HG03025 (cell line): Measurements from ENCODE around the gene YARS2.

Experiments
- ATAC-seq: cut with Tn5 transposase; IDR thresholded peaks from one replicate; pipeline ENCODE4 v1.9.1; 2021; ENCODE audit warnings: mild to moderate bottlenecking, moderate library complexity; ENCODE audit not compliant: unreplicated experiment, low FRiP score

The YARS2 gene

DNA sequence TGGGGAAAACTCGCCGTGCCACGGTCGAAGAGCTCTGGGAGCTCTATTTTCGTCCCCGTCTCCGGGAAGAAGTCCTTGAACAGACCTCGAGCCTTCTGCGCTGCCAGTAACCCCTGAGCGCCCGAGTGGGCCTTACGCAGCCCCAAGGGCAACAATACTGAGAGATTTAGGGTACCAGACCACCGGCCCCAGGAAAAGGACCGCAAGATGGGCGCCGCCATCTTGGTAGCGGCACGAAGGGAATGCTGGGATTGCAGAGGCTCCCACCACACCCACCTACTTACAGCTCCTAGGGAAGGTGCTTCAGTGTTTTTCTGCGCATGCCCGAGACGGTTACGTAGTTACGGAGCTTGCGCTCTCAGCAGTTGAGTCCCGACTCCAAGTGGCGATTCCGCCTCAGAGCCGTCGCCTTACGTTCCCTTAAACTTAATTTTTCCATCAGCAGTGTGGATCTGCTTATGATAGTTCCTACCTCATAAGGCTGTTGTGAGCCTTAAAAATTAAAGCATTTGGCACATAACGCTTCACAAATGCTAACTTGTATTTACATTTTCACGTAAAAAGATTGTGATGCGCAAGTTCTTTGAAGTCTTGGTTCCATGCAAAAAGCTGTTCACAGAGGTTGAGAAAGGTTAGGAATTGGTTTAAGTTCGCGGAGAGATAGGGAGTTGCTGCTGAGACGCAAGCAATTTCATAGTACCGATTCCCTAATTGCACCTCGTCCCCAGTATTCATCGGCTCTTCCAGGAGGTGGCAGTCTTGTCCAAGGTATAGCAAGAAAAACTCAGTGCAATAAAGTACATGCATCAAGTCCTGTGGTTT is at the start of gene YARS2:
Gene YARS2 (minus strand): TSS at position 244 of the 822 bp plus-strand sequence. CDS start 23 bp downstream, at position 221.
- peak; percentile 88 for ATAC-seq

- no peak for ATAC-seq
Measured at GRCh38 chr12:32804301-32804700, 48.6 kb upstream of the YARS2 start.

- no peak for ATAC-seq
Measured at GRCh38 chr12:32801269-32801980, 45.7 kb upstream of the YARS2 start.

- no peak for ATAC-seq
Measured at GRCh38 chr12:32794281-32794680, 38.6 kb upstream of the YARS2 start.

- no peak for ATAC-seq
Measured at GRCh38 chr12:32789916-32790315, 34.2 kb upstream of the YARS2 start.

DNA sequence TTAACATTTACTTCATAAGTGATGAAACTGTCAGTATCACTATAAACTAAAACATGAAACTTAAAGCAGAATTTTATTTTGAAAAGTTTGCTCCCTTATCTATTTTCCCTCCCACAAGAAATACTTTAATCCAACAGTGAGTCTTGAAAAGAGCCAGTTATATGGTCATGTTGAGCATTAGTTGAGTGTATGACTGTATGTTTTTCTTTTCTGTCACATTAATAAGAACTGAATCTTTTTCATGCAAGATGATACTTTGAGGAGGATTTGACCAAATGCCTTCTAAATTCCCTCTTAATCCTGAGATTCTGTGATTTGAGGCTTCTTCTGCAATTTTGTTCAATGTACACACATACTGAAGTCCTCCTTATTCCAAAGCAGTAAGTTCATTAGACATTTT is 33.7 kb upstream of the YARS2 start:
- no peak for ATAC-seq

GRCh38 chr12:32788405-32788804 is 32.7 kb upstream of the YARS2 start:
- ATAC-seq = no peak

GRCh38 chr12:32785557-32785956 is 29.9 kb upstream of the YARS2 start:
- no peak for ATAC-seq

- ATAC-seq = no peak
Measured at GRCh38 chr12:32783029-32783428, 27.3 kb upstream of the YARS2 start.

DNA sequence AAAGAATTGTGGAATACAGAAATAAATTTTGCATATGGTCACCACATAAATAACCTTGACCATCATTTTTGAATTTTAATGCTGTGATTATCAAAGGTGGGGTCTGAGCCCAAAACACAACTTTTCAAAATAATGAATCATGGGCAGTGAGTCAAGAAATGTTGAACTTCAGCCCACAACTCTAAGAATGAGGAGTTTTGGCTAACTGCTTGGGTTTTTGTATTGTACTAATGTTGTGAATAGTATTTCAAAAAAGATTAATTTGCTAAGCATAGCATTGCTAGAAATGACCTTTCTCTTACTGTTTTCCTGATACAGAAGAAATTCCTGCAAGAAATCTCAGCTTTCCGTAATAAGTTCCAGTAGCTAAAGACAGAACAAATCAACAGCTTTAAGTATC is 24.4 kb upstream of the YARS2 start:
- no peak for ATAC-seq

GRCh38 chr12:32777691-32778175 is 22.0 kb upstream of the YARS2 start:
- no peak for ATAC-seq

DNA sequence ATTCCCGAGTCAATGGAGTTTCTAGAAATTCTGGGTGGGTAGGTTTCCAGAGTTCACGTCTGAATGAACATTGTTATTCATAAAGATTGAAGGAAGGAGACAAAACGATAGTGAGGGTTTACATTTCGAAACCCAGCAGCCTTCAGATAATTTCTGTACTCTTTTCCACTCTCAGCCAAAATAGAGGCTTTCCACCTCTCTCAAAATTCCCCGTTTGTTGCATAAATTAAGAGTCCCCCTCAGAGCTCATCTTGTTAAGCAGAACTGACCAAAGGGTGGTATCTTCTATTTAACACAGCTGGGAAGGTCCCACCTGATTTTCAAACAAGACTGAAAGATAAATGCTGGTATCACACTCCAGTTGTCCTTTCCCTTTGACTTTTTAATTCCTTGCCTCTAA is 21.5 kb upstream of the YARS2 start:
- ATAC-seq = no peak

DNA sequence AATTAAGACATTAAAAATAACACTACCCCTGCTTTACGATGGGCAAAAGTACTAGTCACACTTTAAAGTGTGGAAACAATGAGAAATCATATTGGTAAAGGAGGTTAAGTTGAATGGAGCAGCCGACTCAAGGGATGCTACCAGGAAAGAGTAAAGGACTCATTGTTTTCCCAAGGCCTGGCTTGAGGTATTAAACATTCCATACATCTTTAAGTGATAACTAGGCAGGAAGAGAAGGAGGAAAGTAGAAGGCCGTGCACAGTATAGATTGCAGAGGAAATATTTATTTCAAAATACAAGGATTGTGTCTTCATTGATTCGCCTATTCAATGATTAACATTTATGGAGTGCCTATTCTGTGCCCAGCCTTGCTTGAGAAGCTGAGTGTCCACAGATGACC is 20.6 kb upstream of the YARS2 start:
- no peak for ATAC-seq

DNA sequence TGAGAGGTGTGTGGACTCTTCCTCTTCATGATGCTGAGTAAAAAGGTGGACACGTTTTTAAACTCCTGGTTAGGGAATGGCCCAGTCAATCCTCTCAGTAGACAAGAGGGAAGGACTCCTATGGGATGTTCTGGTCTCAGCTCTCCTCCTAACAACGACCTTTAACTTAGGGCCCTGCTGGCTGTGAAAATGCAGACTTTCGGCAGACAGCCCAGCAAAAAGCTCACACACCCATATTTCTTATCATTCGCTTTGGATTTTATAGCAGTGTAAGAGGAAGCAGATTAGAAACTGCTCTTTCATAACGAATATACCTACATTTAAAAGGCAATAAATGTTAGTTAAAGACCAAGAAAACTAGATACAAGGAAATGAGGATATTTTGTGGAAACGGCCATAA is 18.0 kb upstream of the YARS2 start:
- ATAC-seq = no peak

DNA sequence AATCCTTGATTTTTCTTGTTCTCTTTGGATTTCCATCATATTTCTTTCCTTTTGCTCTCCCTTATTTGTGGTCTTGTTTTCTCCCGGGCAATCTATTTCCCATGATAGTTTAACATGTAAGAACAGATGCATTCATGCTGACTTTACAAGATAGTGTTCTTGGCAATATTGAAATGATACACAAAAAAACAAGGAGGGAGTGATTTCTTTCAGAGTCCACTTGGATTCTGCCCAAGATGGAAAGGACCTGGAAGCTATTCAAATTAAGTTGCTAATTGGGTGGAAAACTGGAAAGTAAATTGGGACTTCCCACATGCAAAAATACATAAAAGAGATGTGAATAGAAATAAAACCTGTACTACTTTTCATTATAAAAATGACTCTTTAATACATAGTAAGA is 14.4 kb upstream of the YARS2 start:
- no peak for ATAC-seq

DNA sequence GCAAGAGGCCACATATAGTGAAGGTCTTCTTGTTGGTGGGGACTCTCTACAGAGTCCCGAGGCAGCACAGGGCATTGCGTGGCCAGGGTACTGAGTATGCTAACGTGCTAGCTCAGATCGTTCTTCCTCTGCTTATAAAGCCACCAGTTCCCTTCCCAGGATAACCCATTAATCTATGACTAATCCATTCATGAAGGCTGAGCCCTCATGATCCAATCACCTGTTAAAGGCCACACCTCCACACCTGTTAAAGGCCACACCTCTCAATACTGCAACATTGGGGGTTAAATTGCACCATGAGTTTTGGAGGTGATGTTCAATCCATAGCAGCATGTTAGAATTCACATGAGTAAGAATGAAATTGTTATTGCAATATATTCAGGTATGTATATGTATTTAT is 12.8 kb upstream of the YARS2 start:
- no peak for ATAC-seq

DNA sequence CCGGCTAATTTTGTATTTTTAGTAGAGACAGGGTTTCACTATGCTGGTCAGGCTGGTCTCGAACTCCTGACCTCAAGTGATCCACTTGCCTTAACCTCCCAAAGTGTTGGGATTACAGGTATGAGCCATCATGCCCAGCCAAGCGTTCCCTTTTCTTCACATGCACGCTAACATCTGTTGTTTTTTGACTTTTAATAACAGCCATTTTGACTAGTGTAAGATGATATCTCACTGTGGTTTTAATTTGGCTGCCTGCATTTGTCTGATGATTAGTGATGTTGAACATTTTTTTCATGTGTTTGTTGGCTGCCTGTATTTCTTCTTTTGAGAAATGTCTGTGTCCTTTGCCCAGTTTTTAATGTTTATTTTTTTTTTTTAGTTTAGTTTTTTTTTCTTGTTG is 10.2 kb upstream of the YARS2 start:
- no peak for ATAC-seq

- ATAC-seq = no peak
Measured at GRCh38 chr12:32761716-32762115, 6.0 kb upstream of the YARS2 start.

DNA sequence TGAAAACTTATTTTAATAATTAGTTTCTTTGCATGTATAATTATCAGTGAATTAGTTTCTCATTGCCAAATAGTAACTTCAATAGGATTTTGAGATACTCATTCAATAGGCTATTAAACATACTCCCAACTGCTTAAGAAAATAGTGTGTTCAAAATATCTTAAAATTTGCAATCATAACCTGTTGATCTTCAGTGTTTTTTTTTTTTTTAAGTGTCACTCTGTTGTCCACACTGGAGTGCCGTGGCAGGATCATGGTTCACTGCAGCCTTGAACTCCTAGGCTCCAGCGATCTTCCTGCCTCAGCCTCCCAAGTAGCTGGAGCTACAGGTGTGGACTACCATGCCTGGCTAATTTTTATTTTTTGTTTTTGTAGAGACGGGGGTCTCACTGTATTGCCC is 1.5 kb upstream of the YARS2 start:
- no peak for ATAC-seq

- no peak for ATAC-seq
Measured at GRCh38 chr12:32756476-32757066, 874 bp upstream of the YARS2 start.

DNA sequence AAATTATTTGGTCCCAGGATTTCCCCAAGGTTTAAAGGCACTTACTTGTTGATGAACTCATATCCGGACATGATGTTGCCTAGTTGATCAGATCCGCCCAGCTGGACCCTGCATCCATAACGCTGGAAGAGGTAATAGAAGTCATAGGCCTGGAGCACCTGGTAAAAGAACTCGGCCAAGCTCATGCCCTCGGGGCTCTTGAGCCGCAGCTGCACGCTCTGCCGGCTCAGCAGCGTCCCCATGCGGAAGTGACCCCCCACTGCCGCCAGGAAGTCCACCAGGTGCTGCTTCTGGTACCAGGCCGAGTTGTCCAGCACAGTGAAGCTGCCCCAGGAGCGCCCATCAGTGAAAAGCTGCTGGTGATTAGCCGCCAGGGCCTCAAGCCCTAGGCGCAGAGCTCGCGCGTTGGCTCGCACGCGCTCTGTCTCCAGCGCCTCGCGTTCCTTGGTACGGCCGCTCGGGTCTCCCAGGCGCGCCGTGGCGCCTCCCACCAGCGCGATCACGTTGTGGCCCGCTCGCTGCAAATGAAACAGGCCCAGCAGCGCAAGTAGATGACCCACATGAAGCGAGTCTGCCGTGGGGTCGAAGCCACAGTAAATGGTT is 545 bp downstream of the YARS2 start:
- peak; percentile 74 for ATAC-seq
